Large intestine (tissue), 3 donors: Measurements from ENCODE around the gene GPR61. TPM values are rescaled to one million over a fixed set of nuclear protein-coding genes. Genes with fewer than 3 reads are reported as not detected.
A peak's percentile ranks its signal among the peaks of the same experiment; 100 is the strongest.

Experiments used
- DNase-seq, 2 donors: peaks; one replicate each; pipeline versions ENCODE4 v3.0.0 to v3.0.0-alpha.2; 2013
- H3K27ac ChIP-seq: one replicate; pipeline ENCODE4 v1.5.1; 2013; ENCODE audit warnings: low read length
- H3K27me3 ChIP-seq: 2 replicates; pipeline ENCODE4 v1.6.1; 2013; ENCODE audit warnings: low read length; ENCODE audit not compliant: control insufficient read depth, insufficient read depth
- H3K36me3 ChIP-seq: 2 replicates; pipeline ENCODE4 v1.6.1; 2013; ENCODE audit warnings: low read length; ENCODE audit not compliant: control insufficient read depth, insufficient read depth
- H3K4me1 ChIP-seq: one replicate; pipeline ENCODE4 v1.6.1; 2013; ENCODE audit warnings: low read length; ENCODE audit not compliant: control insufficient read depth, insufficient read depth
- H3K4me3 ChIP-seq: one replicate; pipeline ENCODE4 v1.5.1; 2013; ENCODE audit warnings: low read length
- H3K9me3 ChIP-seq: one replicate; pipeline ENCODE4 v1.6.1; 2013; ENCODE audit warnings: mild to moderate bottlenecking, low read depth, low read length, moderate library complexity; ENCODE audit not compliant: control insufficient read depth
- WGBS: methylation state at CpG from one replicate; pipeline ENCODE4 v1.1.5; 2013; ENCODE audit warnings: low lambda C conversion rate; ENCODE audit not compliant: insufficient coverage; 5-methylcytosine and 5-hydroxymethylcytosine counted together
- polyA plus RNA-seq: library from polyadenylated mRNA; unstranded; fragments of 120-200 nt; gene quantifications from one replicate; pipeline ENCODE4 v1.2.1, GENCODE V29; 2013

GPR61 gene
- polyA plus RNA-seq, 1 donor, result 0.93 TPM

DNA sequence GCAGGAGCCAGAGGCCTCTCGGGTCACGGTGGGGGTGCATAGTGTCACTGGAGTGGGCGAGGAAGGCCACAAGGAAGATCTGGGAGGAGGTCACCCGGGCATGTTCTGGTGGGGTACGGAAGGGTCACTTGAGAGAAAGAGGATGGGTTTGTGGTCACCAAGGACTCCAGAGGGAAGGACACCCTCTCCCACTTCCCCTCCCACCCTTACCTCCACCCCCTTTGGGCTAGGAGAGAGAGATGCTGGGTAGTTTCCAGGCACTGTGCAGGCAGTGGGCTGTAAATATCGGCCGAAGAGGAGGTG lies 30.8 kb upstream of the GPR61 start:
- no peak overlapping the region for H3K27ac ChIP-seq

GRCh38 chr1:109509176-109510134 lies 30.2 kb upstream of the GPR61 start, which contains the start of gene AMIGO1:
AMIGO1 (minus strand) TSS chr1:109509727; CDS start chr1:109508912, 815 bp downstream.
- Histone ChIP-seq H3K4me3 (peak within 1 kb of the TSS; percentile 41), H3K9me3 (no peaks in the 10 kb centered on the region), H3K27ac (no peak within 1 kb of the TSS), H3K4me1 (peaks cover 5% of the 10 kb centered on the region), H3K36me3 (peaks cover 4% of the 10 kb centered on the region), H3K27me3 (peaks cover 5% of the 10 kb centered on the region)
- DNase-seq, result peak; percentile 50 to 78
- no CpG with 5 or more reads among the region's 100 CpGs for WGBS

More for the DNA sequence above, 30.8 kb upstream of the GPR61 start:
- Histone ChIP-seq H3K4me1 (peaks cover 5% of the 10 kb centered on the region), H3K9me3 (no peaks in the 10 kb centered on the region), H3K27me3 (peaks cover 5% of the 10 kb centered on the region), H3K4me3 (peak overlapping the region; percentile 41), H3K36me3 (peaks cover 4% of the 10 kb centered on the region)
- WGBS, result no CpG with 5 or more reads among the region's 7 CpGs
- no peak for DNase-seq

DNA sequence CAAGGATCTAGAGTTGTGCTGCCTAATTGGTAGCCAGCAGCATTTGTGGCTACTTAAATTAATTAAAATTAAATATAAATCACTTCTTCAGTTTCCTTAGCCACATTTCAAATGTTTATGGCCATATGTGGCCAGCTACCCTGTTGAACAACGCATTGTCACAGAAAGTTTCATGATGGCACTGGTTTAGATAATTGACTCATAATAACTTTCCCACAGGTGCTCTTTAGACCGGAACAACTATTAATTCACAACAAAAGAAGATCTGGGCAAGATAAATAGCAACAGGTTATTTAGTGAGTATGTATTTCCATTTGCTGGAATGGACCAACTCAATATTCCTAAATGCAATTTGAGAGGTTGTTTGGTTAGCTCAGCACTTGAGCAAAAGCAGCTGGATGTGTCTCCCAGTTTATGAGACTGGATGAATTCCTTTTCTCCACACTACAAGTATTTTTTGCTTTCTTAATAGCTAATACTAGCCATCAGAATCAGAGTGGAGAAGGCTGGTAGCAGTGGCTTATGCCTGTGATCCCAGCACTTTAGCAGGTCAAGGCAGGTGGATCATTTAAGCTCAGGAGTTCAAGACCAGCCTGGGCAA lies 26.5 kb upstream of the GPR61 start:
- Histone ChIP-seq H3K4me1 (peaks cover 13% of the 10 kb centered on the region), H3K27ac (no peak overlapping the region), H3K9me3 (no peaks in the 10 kb centered on the region), H3K27me3 (peaks cover 5% of the 10 kb centered on the region), H3K36me3 (no peaks in the 10 kb centered on the region), H3K4me3 (no peak overlapping the region)
- no CpG with 5 or more reads among the region's 2 CpGs for WGBS
- DNase-seq, result no peak

- peaks cover 12% of the 10 kb centered on the region for H3K4me1 ChIP-seq
- no CpG with 5 or more reads among the region's 3 CpGs for WGBS
- no peak for DNase-seq
- H3K36me3 ChIP-seq, result no peaks in the 10 kb centered on the region
- peaks cover 5% of the 10 kb centered on the region for H3K27me3 ChIP-seq
- H3K4me3 ChIP-seq, result no peak overlapping the region
- H3K9me3 ChIP-seq, result no peaks in the 10 kb centered on the region
- H3K27ac ChIP-seq, result no peak overlapping the region
Measured at GRCh38 chr1:109514846-109515245, 24.8 kb upstream of the GPR61 start.

DNA sequence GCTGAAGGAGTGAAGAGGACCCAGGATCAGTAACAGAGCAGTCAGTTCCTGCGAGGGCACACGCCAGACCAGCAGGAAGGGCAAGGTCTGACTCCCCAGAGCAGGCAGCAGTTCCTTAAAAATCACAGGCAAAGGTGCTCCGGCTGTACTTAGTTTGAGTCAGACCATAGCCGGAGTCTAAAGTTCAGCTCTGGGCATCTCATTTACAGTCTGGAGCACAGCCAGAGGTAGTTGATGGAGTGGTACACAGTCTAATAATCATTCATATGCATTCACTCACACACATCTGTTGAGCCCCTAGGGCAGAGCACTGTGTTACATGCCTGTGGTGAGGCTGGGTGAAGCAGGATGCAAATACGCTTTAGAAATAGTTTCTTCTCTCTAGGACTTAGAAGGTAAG lies 22.8 kb upstream of the GPR61 start:
- Histone ChIP-seq H3K4me1 (peaks cover 8% of the 10 kb centered on the region), H3K27ac (no peak overlapping the region), H3K36me3 (no peaks in the 10 kb centered on the region), H3K4me3 (no peak overlapping the region), H3K27me3 (peaks cover 10% of the 10 kb centered on the region), H3K9me3 (no peaks in the 10 kb centered on the region)
- peak; percentile 55 to 87 for DNase-seq
- WGBS, result no CpG with 5 or more reads among the region's 5 CpGs

DNA sequence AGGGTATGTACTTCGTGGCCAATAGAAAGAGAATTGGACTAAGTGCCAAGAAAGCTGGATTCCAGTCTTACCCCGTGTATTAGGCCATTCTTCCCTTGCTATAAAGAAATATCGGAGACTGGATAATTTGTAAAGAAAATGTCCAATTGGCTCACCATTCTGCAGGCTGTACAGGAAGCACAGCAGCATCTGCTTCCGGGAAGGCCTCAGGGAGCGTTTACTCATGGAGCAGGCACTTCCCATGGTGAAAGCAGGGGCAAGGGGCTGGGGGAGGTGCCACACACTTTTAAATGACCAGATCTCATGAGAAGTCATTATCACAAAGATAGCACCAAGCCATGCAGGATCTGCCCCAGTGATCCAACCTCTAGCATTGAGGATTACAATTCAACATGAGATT lies 22.3 kb upstream of the GPR61 start:
- no peak overlapping the region for H3K27ac ChIP-seq
- no peak overlapping the region for H3K4me3 ChIP-seq
- peaks cover 8% of the 10 kb centered on the region for H3K4me1 ChIP-seq
- H3K36me3 ChIP-seq, result no peaks in the 10 kb centered on the region
- no CpG with 5 or more reads among the region's 5 CpGs for WGBS
- H3K27me3 ChIP-seq, result peaks cover 14% of the 10 kb centered on the region
- H3K9me3 ChIP-seq, result no peaks in the 10 kb centered on the region
- DNase-seq, result no peak

GRCh38 chr1:109521002-109521951 lies 18.4 kb upstream of the GPR61 start:
- Histone ChIP-seq H3K27ac (no peak overlapping the region), H3K27me3 (peaks cover 14% of the 10 kb centered on the region), H3K4me1 (peaks cover 8% of the 10 kb centered on the region), H3K36me3 (no peaks in the 10 kb centered on the region), H3K9me3 (no peaks in the 10 kb centered on the region), H3K4me3 (no peak overlapping the region)
- no peak for DNase-seq
- 50% methylated on average over 1 of the region's 14 CpGs for WGBS

DNA sequence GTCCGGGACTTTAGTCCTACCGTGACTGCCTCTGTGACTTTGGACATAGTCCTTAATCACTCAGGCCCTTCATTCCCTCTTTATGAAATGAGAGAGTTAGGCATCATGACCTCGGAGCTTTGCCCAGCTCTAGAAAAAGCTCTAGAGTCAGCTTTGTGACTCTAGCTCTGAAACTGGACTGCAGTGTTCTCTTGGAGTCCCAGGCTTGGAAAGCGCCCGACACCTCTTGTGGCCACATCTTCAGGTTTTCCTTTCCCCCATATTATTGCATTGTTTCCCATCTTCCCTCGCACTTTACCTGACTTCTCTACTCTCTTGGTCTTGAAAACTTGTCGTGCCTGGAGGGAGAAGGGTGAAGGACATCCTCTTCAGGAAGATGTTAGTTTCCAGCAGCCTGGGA lies 17.6 kb upstream of the GPR61 start:
- H3K27ac ChIP-seq, result no peak overlapping the region
- peaks cover 14% of the 10 kb centered on the region for H3K27me3 ChIP-seq
- no peak overlapping the region for H3K4me3 ChIP-seq
- H3K4me1 ChIP-seq, result peaks cover 3% of the 10 kb centered on the region
- DNase-seq, result no peak
- no CpG with 5 or more reads among the region's 7 CpGs for WGBS
- no peaks in the 10 kb centered on the region for H3K9me3 ChIP-seq
- no peaks in the 10 kb centered on the region for H3K36me3 ChIP-seq

- Histone ChIP-seq H3K9me3 (no peaks in the 10 kb centered on the region), H3K27ac (no peak overlapping the region), H3K4me1 (no peaks in the 10 kb centered on the region), H3K36me3 (no peaks in the 10 kb centered on the region), H3K4me3 (no peak overlapping the region), H3K27me3 (peaks cover 16% of the 10 kb centered on the region)
- no peak for DNase-seq
- 100% methylated on average over 2 of the region's 2 CpGs for WGBS
Measured at GRCh38 chr1:109523706-109524105, 16.0 kb upstream of the GPR61 start.
